Tibial artery (tissue), 4 donors: Measurements from ENCODE around the gene PTPRS.

Source experiments
- DNase-seq, 2 donors: peaks; one replicate each; pipeline ENCODE4 v3.0.0-alpha.2; 2019
- H3K27ac ChIP-seq, 2 donors: fragments of 200-600 bp; sonication (generic) in 1 of 2; 1 replicate in 1 of 2; 2 replicates in 1 of 2; pipeline ENCODE4 v1.5.1; 2018 to 2019; ENCODE audit warnings: mild to moderate bottlenecking in 1 of 2
- H3K27me3 ChIP-seq, 2 donors: fragments of 200-600 bp; sonication (generic) in 1 of 2; one replicate each; pipeline versions ENCODE4 v1.5.1 to v1.6.0; 2016 to 2019
- H3K36me3 ChIP-seq, 3 donors: fragments of 200-600 bp; sonication (generic) in 2 of 3; one replicate each; pipeline ENCODE4 v1.5.1; 2016 to 2019; ENCODE audit warnings: mild to moderate bottlenecking in 2 of 3
- H3K4me1 ChIP-seq, 4 donors: fragments of 200-600 bp; sonication (generic) in 2 of 4; 1 replicate in 3 of 4; 2 replicates in 1 of 4; pipeline ENCODE4 v1.5.1; 2016 to 2019
- H3K4me3 ChIP-seq, 2 donors: fragments of 200-600 bp; sonication (generic) in 1 of 2; 1 replicate in 1 of 2; 2 replicates in 1 of 2; pipeline ENCODE4 v1.5.1; 2018 to 2019; ENCODE audit warnings: mild to moderate bottlenecking in 2 of 2
- H3K9me3 ChIP-seq, 3 donors: fragments of 200-600 bp; sonication (generic) in 1 of 3; one replicate each; pipeline ENCODE4 v1.5.1; 2016 to 2019
- intact Hi-C: fragments of 100-400 bp; cut with DNase I; formaldehyde crosslinking; loops from one replicate; pipeline ENCODE4 v1.15.0; 2023; ENCODE audit warnings: low total_unique reads
- TF ChIP-seq, protein P1 (sequence below), 2 experiments: fragments of 200-600 bp in 1 of 2; fragments of 450-650 bp in 1 of 2; IDR thresholded peaks; one replicate each; pipeline ENCODE4 v1.5.1; 2017 to 2019; ENCODE audit warnings: antibody characterized with exemption in 2 of 2, mild to moderate bottlenecking in 1 of 2, moderate library complexity in 1 of 2

PTPRS gene

GRCh38 chr19:5296457-5297271 is 43.9 kb downstream of the PTPRS start:
- Histone ChIP-seq H3K27ac (no peak overlapping the region), H3K9me3 (no peaks in the 10 kb centered on the region), H3K27me3 (no peaks in the 10 kb centered on the region), H3K4me3 (no peak overlapping the region), H3K36me3 (no peaks in the 10 kb centered on the region), H3K4me1 (peaks cover 0 to 24% (median 16%) of the 10 kb centered on the region in 4 donors)
- TF ChIP-seq, protein P1, sequence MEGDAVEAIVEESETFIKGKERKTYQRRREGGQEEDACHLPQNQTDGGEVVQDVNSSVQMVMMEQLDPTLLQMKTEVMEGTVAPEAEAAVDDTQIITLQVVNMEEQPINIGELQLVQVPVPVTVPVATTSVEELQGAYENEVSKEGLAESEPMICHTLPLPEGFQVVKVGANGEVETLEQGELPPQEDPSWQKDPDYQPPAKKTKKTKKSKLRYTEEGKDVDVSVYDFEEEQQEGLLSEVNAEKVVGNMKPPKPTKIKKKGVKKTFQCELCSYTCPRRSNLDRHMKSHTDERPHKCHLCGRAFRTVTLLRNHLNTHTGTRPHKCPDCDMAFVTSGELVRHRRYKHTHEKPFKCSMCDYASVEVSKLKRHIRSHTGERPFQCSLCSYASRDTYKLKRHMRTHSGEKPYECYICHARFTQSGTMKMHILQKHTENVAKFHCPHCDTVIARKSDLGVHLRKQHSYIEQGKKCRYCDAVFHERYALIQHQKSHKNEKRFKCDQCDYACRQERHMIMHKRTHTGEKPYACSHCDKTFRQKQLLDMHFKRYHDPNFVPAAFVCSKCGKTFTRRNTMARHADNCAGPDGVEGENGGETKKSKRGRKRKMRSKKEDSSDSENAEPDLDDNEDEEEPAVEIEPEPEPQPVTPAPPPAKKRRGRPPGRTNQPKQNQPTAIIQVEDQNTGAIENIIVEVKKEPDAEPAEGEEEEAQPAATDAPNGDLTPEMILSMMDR (IDR thresholded peaks at IDR 0.05), result no peak
- DNase-seq, result no peak
- intact Hi-C loops, result no loop called here

DNA sequence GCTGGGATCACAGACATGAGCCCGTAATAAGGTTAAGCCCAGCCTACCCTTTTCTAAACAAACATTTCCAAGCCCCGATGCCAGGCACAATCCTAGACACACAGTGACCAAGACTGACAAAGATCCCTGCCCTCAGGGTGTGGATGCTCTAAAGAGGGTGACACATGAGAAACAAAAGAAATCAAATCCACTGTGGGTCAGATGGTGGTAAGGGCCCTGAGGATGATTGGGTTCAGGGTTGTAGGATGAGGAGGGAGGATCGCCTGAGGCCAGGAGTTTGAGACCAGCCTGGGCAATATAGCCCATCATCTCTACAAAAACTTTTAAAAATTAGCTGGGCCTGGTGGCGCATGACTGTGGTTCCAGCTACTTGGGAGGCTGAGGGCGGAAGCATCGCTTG is 44.6 kb downstream of the PTPRS start:
- Histone ChIP-seq H3K27me3 (no peaks in the 10 kb centered on the region), H3K4me3 (no peak overlapping the region), H3K4me1 (peaks cover 0 to 30% (median 21%) of the 10 kb centered on the region in 4 donors), H3K36me3 (no peaks in the 10 kb centered on the region), H3K9me3 (no peaks in the 10 kb centered on the region), H3K27ac (no peak overlapping the region)
- TF ChIP-seq, protein P1 (IDR thresholded peaks at IDR 0.05), result no peak
- DNase-seq, result no peak
- intact Hi-C loops, result no loop called here

DNA sequence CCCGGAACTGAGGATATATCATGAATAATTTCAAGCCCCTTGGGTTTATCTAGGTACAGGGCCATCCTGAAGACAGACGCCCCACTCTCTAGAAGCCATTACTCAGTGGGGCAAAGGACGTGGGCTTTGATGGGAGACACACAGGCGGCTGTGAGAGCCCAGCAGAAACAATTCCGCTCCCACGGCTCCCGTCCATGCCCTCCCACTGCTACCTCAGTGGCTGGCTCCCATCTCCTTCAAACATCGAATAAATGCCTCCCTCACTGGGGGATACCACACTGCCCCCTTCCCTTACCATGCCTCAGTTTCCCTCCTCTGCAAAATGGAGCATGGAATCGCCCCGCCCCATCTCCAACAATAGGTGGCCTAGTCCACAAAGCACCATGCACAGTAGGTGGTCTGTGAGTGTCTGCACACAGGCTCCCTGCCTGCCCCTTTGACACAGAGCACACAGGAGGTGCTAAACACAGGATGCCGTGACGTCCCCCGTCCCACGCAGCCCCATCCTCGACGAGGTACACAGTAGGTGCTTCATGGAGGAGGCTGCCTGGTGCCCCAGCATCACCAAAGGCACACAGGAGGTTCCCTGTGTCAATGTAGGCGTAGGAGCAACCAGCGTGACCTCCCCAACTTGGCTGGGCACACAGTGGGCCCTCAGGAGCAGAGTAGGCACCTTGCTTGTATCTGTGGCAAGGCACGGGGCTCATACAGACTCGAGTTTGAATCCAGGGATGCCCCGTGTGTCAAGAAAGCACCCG is 46.0 kb downstream of the PTPRS start:
- H3K27ac ChIP-seq, result peak overlapping the region in 1 of 2 donors; percentile 82
- H3K4me3 ChIP-seq, result peak overlapping the region in 1 of 2 donors; percentile 89
- DNase-seq, result no peak

DNA sequence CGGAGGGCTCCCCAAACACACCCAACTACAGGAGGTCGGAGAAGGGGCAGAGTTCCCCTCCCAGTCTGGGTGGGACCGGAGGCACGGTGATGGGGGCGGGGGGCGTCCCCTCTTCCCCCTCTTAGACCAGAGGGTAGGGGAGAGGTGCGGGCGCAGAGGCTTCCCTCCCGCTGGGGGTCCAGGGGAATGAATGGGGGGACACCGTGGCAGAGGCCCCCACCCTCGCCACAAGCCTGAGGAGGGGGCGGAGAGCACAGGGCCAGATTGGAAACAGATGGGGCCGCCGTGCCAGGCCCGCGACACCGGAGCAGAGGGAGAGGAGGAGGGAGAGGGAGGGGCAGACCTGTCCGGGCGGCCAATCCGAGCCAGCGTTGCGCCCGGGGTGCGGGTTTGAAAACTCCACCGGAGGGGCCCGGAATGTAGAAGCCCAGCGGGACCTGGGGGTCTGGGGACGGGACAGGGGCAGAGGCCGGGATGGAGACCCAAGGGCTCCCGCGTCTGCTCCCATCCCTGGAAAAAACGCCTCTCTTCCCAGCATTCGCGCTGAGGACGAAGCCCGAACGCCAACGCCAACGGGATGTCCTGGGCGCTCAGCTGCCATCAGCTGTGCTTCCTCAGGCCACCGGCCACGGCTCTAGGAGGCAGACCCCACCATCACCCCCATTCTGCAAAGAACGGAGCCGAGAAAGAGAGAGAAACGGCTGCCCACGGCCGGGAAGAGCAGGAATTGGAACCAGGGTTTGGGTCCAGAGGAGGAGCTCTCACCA is 46.8 kb downstream of the PTPRS start:
- TF ChIP-seq, protein P1 (IDR thresholded peaks at IDR 0.05), result no peak
- Histone ChIP-seq H3K4me1 (peaks cover 0 to 52% (median 34%) of the 10 kb centered on the region in 4 donors), H3K27me3 (no peaks in the 10 kb centered on the region), H3K9me3 (no peaks in the 10 kb centered on the region), H3K36me3 (no peaks in the 10 kb centered on the region), H3K27ac (peak overlapping the region; percentile 82), H3K4me3 (peak overlapping the region; percentile 81 to 89)
- DNase-seq, result no peak
- intact Hi-C loops, result no loop called here

More for the DNA sequence above, 46.0 kb downstream of the PTPRS start:
- intact Hi-C loops, result no loop called here
- TF ChIP-seq, protein P1 (IDR thresholded peaks at IDR 0.05), result no peak
- Histone ChIP-seq H3K36me3 (no peaks in the 10 kb centered on the region), H3K9me3 (no peaks in the 10 kb centered on the region), H3K4me1 (peaks cover 0 to 44% (median 31%) of the 10 kb centered on the region in 4 donors), H3K27me3 (no peaks in the 10 kb centered on the region)

- DNase-seq, result peak; percentile 66 to 84
- Histone ChIP-seq H3K4me3 (peak overlapping the region; percentile 81 to 89), H3K27ac (peak overlapping the region; percentile 82), H3K4me1 (peaks cover 0 to 60% (median 41%) of the 10 kb centered on the region in 4 donors), H3K36me3 (no peaks in the 10 kb centered on the region), H3K9me3 (no peaks in the 10 kb centered on the region), H3K27me3 (no peaks in the 10 kb centered on the region)
- intact Hi-C loops, result no loop called here
- TF ChIP-seq, protein P1 (IDR thresholded peaks at IDR 0.05), result no peak
Observed at GRCh38 chr19:5292822-5293611, 47.6 kb downstream of the PTPRS start.
